MM.1S (cell line): Measurements from ENCODE around the gene F2RL3.

Experiments
- DNase-seq: peaks from one replicate; pipeline ENCODE4 v3.0.0-alpha.2; 2015
- H2AFZ ChIP-seq: fragments of 300-600 bp; sonication (generic); 2 replicates; pipeline ENCODE4 v1.6.0; 2016; ENCODE audit warnings: antibody characterized with exemption, low read length
- H3F3A ChIP-seq: fragments of 300-600 bp; sonication (generic); 2 replicates; pipeline ENCODE4 v1.6.1; 2016; ENCODE audit warnings: mild to moderate bottlenecking, antibody characterized with exemption, low read length, moderate library complexity, mixed read lengths; ENCODE audit not compliant: insufficient read depth
- H3K27ac ChIP-seq: fragments of 300-600 bp; sonication (generic); 2 replicates; pipeline ENCODE4 v1.5.1; 2016; ENCODE audit warnings: mild to moderate bottlenecking, low read length
- H3K27me3 ChIP-seq: fragments of 300-600 bp; sonication (generic); replicated peaks from 2 replicates; pipeline ENCODE4 v1.6.0; 2016; ENCODE audit warnings: low read length; ENCODE audit not compliant: insufficient read depth
- H3K36me3 ChIP-seq: fragments of 300-600 bp; sonication (generic); replicated peaks from 2 replicates; pipeline ENCODE4 v1.6.1; 2016; ENCODE audit warnings: mild to moderate bottlenecking, low read length, mixed read lengths; ENCODE audit not compliant: insufficient read depth
- H3K4me1 ChIP-seq: fragments of 300-600 bp; sonication (generic); 2 replicates; pipeline ENCODE4 v1.6.1; 2016; ENCODE audit warnings: low read length, mixed read lengths
- H3K4me2 ChIP-seq: fragments of 300-600 bp; sonication (generic); 2 replicates; pipeline ENCODE4 v1.6.0; 2016; ENCODE audit warnings: low read depth, low read length
- H3K4me3 ChIP-seq: fragments of 300-600 bp; sonication (generic); 2 replicates; pipeline ENCODE4 v1.5.1; 2016; ENCODE audit warnings: low read length, mixed read lengths
- H3K79me2 ChIP-seq: fragments of 300-600 bp; sonication (generic); 2 replicates; pipeline ENCODE4 v1.6.1; 2016; ENCODE audit warnings: mixed run types, low read length, mixed read lengths
- H3K9ac ChIP-seq: fragments of 300-600 bp; sonication (generic); 2 replicates; pipeline ENCODE4 v1.6.1; 2016; ENCODE audit warnings: low read length, mixed read lengths
- H3K9me2 ChIP-seq: fragments of 300-600 bp; sonication (generic); replicated peaks from 2 replicates; pipeline ENCODE4 v1.6.1; 2016; ENCODE audit warnings: mild to moderate bottlenecking, low read length, mixed read lengths; ENCODE audit not compliant: insufficient read depth
- H3K9me3 ChIP-seq: fragments of 300-600 bp; sonication (generic); replicated peaks from 2 replicates; pipeline ENCODE4 v1.6.1; 2016; ENCODE audit warnings: mild to moderate bottlenecking, low read length, mixed read lengths; ENCODE audit not compliant: insufficient read depth
- H4K20me1 ChIP-seq: fragments of 300-600 bp; sonication (generic); 2 replicates; pipeline ENCODE4 v1.6.1; 2016; ENCODE audit warnings: mild to moderate bottlenecking, low read length, moderate library complexity, mixed read lengths; ENCODE audit not compliant: insufficient read depth
- EZH2 ChIP-seq: fragments of 300-600 bp; sonication (generic); optimal IDR thresholded peaks from 2 replicates; pipeline ENCODE3; 2017; ENCODE audit warnings: low read depth, mild to moderate bottlenecking, antibody characterized with exemption, low read length, mixed read lengths
- EZH2phosphoT487 ChIP-seq: fragments of 300-600 bp; sonication (generic); IDR thresholded peaks from 2 replicates; pipeline ENCODE4 v1.6.1; 2018; ENCODE audit warnings: antibody characterized with exemption, low read length
- TF ChIP-seq, protein P1 (sequence below): fragments of 300-600 bp; sonication (generic); IDR thresholded peaks from 2 replicates; pipeline ENCODE4 v1.5.1; 2016; ENCODE audit warnings: antibody characterized with exemption, low read length, mixed read lengths

F2RL3 gene

DNA sequence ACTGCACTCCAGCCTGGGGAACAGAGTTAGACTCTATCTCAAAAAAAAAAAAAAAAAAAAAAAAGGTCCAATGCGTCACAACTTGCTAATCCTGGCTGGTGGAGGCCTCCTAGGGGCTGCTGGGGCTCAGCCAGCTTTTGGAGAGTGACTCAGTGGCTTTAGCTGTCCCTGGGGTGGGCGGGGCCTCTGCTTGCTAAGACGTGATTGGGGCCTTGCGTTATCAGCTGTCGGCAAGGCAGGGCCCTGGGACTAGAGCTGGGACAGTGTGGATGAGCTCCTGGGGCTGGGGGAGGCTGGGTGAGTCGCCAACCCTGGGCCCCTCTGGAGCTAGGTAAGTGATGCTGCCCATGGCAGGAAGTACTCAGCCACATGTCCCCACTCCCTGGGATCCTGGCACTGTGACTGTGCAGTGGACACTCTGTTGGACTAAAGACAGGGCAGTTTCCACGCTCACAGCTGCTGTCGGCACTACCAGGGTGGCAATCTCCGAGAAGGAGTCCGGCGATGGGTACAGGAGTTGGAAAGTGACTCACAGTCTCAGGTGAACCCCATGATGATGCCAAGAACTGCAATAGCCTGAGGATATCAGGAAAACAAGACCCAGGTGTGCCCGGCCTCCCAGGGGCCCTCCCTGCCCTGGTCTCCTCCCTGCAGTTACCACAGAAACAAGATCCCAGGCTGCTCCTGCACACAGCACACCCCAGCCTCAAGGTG lies 32.2 kb downstream of the F2RL3 start:
- Histone ChIP-seq H3K4me1 (no peaks in the 10 kb centered on the region), H3K9me3 (no peaks in the 10 kb centered on the region), H3K79me2 (no peaks in the 10 kb centered on the region), H3K9me2 (no peaks in the 10 kb centered on the region), H3K4me2 (no peak overlapping the region), H3K4me3 (no peak overlapping the region), H3K27ac (no peak overlapping the region), H3K27me3 (peaks cover 84% of the 10 kb centered on the region), H3K9ac (no peak overlapping the region), H3K36me3 (no peaks in the 10 kb centered on the region), H3F3A (no peaks in the 10 kb centered on the region), H4K20me1 (no peaks in the 10 kb centered on the region), H2AFZ (no peak overlapping the region)
- TF ChIP-seq EZH2 = no peak
- TF ChIP-seq, protein P1, sequence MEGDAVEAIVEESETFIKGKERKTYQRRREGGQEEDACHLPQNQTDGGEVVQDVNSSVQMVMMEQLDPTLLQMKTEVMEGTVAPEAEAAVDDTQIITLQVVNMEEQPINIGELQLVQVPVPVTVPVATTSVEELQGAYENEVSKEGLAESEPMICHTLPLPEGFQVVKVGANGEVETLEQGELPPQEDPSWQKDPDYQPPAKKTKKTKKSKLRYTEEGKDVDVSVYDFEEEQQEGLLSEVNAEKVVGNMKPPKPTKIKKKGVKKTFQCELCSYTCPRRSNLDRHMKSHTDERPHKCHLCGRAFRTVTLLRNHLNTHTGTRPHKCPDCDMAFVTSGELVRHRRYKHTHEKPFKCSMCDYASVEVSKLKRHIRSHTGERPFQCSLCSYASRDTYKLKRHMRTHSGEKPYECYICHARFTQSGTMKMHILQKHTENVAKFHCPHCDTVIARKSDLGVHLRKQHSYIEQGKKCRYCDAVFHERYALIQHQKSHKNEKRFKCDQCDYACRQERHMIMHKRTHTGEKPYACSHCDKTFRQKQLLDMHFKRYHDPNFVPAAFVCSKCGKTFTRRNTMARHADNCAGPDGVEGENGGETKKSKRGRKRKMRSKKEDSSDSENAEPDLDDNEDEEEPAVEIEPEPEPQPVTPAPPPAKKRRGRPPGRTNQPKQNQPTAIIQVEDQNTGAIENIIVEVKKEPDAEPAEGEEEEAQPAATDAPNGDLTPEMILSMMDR = no peak
- TF ChIP-seq EZH2phosphoT487 = no peak
- no peak for DNase-seq

DNA sequence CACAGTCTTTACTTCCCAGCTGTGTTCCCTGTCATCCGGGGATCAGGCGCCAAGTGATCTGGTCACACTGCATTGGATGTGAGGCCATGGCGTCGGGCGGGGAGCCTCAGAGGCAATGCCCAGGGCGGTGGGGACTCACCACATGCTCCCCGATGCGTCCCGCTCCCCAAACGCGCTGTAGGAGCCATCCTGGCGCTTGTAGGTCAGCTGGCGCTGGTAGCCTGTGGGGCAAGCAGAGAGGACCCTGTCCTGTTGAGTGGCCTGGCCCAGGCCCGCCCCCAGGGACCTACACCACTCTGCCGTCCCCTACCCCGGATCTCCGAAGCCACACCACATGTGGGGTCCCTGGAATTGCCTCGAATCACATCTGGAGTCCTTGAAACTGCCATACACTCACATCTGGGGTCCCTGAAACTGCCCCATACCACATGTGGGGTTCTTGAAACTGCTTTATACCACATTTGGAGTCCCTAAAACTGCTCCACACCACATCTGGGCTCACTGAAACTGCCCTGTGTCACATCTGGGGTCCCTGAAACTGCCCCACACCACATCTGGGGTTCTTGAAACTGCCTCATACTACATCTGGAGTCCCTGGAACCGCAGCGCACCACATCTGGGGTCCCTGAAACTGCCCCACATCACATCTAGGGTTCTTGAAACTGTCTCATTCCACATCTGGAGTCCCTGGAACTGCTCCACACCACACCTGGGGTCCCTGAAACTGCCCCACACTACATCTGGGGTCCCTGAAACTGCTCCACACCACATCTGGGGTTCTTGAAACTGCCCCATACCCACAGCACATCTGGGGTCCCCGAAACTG lies 33.2 kb downstream of the F2RL3 start:
- Histone ChIP-seq H2AFZ (no peak overlapping the region), H3K4me1 (no peaks in the 10 kb centered on the region), H3K9ac (no peak overlapping the region), H3K27me3 (peaks cover 84% of the 10 kb centered on the region), H3F3A (no peaks in the 10 kb centered on the region), H3K4me2 (no peak overlapping the region), H3K9me3 (no peaks in the 10 kb centered on the region), H4K20me1 (no peaks in the 10 kb centered on the region), H3K36me3 (no peaks in the 10 kb centered on the region), H3K79me2 (no peaks in the 10 kb centered on the region), H3K27ac (no peak overlapping the region), H3K9me2 (no peaks in the 10 kb centered on the region), H3K4me3 (no peak overlapping the region)
- TF ChIP-seq EZH2phosphoT487 = no peak
- TF ChIP-seq, protein P1 = no peak
- no peak for TF ChIP-seq EZH2
- DNase-seq = no peak

DNA sequence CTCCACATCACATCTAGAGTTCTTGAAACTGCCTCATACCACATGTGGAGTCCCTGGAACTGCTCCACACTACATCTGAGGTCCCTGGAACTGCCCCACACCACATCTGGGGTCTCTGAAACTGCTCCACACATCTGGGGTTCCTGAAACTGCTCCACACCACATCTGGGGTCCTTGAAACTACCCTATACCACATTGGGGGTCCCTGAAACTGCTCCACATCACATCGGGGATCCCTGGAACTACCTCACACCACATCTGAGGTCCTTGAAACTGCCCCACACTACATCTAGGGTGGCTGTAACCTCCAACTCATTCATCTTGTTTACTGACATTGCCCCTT lies 33.8 kb downstream of the F2RL3 start:
- Histone ChIP-seq H3F3A (no peaks in the 10 kb centered on the region), H4K20me1 (no peaks in the 10 kb centered on the region), H3K9me3 (no peaks in the 10 kb centered on the region), H2AFZ (no peak overlapping the region), H3K4me2 (no peak overlapping the region), H3K79me2 (no peaks in the 10 kb centered on the region), H3K27ac (no peak overlapping the region), H3K9me2 (no peaks in the 10 kb centered on the region), H3K36me3 (no peaks in the 10 kb centered on the region), H3K4me3 (no peak overlapping the region), H3K27me3 (peaks cover 83% of the 10 kb centered on the region), H3K9ac (no peak overlapping the region), H3K4me1 (no peaks in the 10 kb centered on the region)
- DNase-seq = no peak
- TF ChIP-seq EZH2 = no peak
- no peak for TF ChIP-seq EZH2phosphoT487
- TF ChIP-seq, protein P1 = no peak
